NOMO-1 (cell line): Measurements from ENCODE around the gene ROR1.

ENCODE experiments used
- DNase-seq, 2 experiments: peaks; one replicate each; lab custom pipeline; 2025; ENCODE audit not compliant: unreplicated experiment in 2 of 2; lab: John Stamatoyannopoulos, UW

Gene ROR1

DNA sequence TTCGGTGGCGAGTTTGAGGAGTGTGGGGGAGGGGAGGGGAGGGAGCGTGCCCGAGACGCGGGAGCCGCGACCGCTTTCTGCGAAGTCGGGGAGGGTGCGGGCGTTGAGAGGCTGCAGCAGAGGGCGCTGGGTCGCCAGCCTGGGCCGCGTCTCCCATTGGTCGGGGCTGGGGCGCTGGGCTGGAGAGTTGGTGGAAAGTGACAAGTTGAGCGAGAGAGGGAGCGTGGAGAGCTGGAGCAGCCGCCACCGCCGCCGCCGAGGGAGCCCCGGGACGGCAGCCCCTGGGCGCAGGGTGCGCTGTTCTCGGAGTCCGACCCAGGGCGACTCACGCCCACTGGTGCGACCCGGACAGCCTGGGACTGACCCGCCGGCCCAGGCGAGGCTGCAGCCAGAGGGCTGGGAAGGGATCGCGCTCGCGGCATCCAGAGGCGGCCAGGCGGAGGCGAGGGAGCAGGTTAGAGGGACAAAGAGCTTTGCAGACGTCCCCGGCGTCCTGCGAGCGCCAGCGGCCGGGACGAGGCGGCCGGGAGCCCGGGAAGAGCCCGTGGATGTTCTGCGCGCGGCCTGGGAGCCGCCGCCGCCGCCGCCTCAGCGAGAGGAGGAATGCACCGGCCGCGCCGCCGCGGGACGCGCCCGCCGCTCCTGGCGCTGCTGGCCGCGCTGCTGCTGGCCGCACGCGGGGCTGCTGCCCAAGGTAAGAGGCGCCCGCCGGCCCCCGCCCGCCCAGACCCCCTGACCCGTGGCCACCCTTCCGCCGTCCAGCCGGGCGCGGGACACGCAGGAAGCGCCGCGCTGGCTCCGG is at the start of gene ROR1:
Gene ROR1, plus strand, starts transcription at position 203 of the 802 bp plus-strand sequence.
- peak; percentile 57 to 58 for DNase-seq

- no peak for DNase-seq
Observed at GRCh38 chr1:63724375-63724899, 49.4 kb upstream of the ROR1 start.

DNA sequence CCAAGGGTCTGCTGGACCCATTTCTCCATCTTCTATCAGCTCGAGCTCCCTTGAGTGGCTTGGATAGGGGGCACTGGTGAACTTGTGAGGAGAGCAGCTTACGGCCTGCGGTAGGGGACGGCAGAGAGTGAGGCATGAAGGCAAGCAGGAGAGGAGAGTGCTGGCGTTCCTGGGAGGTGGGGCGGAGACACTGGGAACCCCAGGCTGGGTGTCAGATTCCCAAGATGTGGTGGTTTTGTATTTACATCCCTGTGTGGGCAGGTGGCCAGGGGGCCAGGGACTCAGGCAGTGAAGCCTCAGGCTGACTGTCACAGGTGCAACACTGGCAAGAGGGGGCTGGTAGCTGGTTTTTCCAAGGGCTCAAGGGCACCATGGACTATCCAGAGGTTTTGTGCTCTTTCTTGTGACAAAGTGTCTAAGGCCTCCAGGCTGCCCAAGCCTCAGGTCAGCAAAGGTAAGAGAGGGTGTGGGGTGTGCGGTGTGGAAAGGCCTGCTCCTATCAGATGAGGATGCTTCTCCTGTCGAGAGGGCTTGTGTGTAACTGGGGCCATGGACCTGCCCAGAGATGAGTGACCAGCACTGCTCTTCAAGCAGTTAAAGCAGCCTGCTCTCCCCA is 45.1 kb upstream of the ROR1 start:
- no peak for DNase-seq

GRCh38 chr1:63729227-63729620 is 44.6 kb upstream of the ROR1 start:
- DNase-seq, result no peak

- no peak for DNase-seq
Observed at GRCh38 chr1:63730211-63730610, 43.6 kb upstream of the ROR1 start.

DNA sequence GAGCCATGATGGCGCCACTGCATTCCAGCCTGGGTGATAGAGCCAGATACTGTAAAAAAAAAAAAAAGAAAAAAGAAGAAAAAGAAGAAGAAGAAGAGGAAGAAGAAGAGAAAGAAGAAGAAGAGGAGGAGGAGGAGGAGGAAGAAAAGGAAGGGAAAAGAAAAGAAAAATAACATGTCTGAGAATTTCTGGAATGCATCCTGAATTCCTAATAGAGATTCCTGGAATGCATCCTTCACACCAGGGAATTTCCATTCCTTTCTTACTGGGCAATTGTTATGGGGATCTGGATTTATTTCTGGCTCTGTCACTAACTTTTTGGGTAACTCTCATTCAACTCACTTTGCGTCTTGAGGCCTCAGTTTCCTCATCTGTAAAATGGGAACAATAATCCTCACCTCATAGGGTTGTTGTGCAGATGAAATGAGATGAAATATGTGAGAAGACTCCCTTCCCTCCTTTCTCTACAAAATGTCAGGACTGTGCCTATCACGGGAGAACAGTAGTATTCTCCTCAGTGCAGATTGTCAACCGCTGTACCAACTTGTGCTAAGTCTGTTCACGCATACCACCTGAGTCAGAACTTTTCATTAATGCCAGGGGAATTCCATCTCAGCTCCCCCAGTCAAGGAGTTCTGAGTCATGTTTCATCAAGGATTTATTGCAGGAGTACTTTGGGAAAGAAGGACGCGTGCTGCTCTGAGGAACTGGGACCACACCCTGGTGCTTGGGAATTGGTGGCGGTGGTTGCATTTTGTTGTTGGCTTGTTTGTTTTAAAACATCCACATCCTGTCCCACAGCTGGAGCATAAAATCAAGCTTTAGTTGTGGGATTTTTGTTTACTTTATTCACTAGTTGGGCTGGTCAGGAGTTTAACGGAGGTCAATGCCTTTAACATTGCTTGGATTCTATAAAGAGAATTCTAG is 42.4 kb upstream of the ROR1 start:
- DNase-seq, result no peak

DNA sequence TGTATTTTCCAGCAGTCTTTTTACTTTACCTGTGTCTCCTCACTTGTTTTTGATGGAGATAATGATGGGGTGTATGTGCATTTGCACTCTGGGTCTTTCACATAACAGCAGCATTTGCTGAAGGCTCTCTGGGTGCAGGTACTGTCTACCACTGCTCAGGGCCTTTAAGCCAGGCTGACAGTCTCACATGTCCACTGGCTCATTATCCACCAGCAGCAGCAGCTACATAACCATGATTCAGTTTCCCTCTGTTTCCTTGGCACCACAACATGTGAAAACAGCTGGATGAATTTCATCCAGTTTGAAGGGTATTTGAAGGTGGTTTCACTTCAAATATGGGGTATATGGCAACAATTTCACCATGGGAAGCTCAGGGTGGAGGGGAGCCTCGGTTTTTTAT is 41.2 kb upstream of the ROR1 start:
- DNase-seq, result no peak

DNA sequence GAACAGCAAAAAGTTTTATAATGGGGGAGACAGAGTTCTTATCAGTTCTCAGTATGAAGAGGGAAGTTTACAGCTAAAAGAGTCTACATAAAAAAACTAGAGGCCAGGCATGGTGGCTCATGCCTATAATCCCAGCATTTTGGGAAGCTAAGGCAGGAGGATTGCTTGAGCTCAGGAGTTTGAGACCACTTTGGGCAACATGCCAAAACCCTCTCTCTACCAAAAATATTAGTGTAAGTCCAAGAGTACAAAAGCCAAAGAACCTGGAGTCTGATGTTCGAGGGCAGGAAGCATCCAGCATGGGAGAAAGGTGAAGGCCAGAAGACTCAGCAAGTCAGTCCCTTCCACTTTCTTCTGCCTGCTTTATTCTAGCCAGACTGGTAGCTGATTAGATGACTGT is 35.0 kb upstream of the ROR1 start:
- DNase-seq, result no peak

GRCh38 chr1:63739452-63739851 is 34.4 kb upstream of the ROR1 start:
- DNase-seq, result no peak

- no peak for DNase-seq
Observed at GRCh38 chr1:63740432-63740831, 33.4 kb upstream of the ROR1 start.

DNA sequence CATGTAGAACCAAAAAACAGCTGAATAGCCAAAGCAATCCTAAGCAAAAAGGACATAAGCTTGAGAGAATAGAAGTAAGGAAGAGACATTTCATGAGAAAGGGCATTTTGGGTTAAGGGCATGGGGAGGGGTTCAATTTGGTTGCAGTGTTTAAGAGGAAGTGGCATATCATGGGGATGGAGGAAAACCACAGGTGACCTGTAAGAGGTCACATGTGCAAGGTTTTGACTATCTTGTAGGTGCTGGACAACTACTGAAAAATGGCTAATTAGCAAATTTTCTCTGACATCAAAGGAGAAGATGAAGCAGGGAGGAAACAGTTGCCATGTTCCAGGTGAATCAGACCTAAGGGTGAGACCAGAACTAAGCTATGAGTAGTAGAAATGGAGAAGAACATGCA is 31.3 kb upstream of the ROR1 start:
- no peak for DNase-seq

DNA sequence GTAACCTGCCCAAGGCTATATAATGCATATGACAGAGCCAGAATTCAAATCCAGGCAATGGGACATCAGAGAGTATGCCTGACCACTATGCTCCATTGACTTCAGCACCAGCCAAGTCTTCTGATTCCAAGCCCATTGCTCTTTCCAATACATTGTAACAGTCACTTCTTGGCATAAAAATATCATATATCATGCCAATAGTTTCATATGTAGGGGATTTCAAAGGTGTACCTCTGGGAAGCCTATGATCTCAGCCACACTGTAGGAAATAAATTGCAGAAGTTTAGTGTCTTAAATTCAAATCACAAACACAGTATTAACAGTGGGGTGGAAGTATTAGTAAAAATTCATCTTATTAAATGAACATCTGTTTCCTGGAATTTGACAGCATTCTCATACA is 30.0 kb upstream of the ROR1 start:
- DNase-seq, result no peak

GRCh38 chr1:63746129-63746864 is 27.5 kb upstream of the ROR1 start:
- DNase-seq, result no peak

GRCh38 chr1:63747445-63747844 is 26.4 kb upstream of the ROR1 start:
- no peak for DNase-seq

DNA sequence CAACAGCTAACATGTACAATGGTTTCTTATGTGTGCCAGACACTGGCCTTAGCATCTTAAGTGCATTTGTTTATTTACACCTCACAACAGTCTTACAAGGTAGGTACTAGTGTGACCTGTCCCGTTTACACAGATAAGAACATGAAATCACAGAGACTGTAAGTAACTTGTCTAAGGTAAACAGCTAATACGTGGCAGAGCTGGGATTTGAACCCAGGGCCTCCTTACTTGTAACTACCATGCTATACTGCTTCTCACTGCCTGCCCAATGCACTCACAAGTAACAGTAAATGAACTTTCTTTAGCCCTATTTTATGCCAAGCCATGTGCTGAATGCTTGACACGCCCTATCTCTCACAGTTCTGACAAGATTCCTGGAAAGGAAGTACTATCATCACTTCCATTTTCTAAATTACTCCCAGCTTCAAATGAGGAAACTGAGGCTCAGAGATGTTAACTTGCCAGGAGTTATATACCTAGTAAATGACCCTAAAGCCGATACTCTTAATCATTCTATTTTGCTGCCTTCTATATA is 25.7 kb upstream of the ROR1 start:
- DNase-seq, result no peak

DNA sequence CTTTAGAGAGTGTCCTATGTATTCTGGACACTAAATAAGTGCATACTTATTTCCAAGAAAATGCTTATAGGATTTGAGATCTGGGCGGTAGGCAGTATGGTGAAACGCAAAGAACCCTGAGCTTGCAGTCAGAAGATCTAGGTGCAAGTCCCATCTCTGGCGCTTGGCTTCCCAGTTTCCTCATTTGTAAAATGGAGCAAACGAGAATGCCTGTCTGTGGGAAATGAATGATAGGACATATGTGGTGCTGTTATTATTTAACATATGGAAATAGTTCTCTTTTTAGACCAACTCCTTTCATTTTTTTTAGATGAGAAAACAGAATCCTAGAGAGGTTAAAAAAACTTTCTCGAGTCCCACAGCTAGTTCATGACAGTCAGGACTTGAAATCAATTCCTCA is 25.2 kb upstream of the ROR1 start:
- DNase-seq, result no peak

GRCh38 chr1:63750721-63751120 is 23.1 kb upstream of the ROR1 start:
- DNase-seq, result no peak

- no peak for DNase-seq
Observed at GRCh38 chr1:63752176-63752575, 21.6 kb upstream of the ROR1 start.

- DNase-seq, result no peak
Observed at GRCh38 chr1:63753591-63753990, 20.2 kb upstream of the ROR1 start.

DNA sequence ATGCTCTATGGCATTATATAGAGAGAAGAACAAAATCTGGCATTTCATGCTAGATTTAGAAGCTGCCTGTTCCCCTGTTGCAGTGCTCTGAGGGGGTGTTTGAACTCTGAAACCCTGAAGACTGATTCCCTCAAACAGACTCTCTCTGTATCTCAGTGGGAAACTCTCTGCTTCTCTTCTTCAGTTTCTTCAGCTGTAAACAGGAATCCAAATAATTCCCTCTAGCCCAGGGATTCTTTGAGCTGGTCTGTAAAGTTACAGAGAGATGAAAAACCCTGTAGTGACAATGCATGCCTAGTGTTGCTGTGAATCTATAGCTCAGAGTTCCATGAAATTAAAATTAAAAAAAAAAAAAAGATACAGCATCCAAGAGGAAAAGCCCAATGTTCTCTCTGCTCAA is 17.0 kb upstream of the ROR1 start:
- no peak for DNase-seq
